DMS114 treated with DMSO at 0.1 percent for 48 hours (cell line): ENCODE data around the gene POLD4.

ENCODE experiments used
- DNase-seq: peaks from one replicate; lab custom pipeline; 2025; ENCODE audit not compliant: unreplicated experiment; lab: John Stamatoyannopoulos, UW

POLD4 gene

GRCh38 chr11:67317888-67318555 lies 35.3 kb downstream of the POLD4 start:
- no peak for DNase-seq

GRCh38 chr11:67317205-67317887 lies 36.0 kb downstream of the POLD4 start:
- peak; percentile 97 for DNase-seq

DNA sequence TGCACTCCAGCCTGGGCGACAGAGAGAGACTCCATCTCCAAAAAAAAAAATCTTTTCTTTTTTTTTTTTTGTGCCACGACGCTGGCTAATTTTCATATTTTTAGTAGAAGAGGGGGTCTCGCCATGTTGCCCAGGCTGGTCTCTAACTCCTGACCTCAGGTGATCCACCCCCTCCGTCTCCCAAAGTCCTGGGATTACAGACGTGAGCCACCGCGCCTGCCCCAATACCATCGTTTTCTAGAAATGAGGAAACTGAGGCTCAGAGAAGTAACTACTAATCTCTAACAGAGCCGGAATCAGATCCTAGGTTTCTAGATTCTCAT lies 36.5 kb downstream of the POLD4 start:
- no peak for DNase-seq

DNA sequence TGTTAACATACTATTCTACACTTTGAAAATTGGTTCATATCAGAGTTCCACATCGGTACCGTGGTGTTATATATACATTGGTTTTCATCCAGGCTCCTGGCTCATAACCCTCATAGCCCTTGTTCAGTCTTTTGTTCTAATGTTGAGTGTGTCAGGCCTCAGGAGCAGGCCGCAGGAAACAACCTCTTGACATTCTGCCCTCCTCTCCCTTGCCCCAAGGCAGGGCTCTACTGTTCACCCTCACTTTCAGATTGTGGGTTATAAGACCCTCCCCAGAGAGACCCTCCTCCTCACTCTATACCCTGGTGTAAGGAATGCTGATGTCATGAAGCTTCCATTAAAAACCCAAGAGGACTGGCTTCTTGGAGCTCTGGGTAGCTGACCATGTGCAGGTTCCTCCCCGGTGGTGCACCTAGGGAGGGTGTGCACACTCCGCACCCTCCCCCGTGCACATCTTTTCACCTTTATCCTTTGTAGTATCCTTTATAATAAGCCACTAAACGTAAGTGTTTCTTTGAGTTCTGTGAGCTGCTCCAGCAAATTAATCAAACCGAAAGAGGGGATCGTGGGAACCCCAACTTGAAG lies 37.9 kb downstream of the POLD4 start:
- no peak for DNase-seq

DNA sequence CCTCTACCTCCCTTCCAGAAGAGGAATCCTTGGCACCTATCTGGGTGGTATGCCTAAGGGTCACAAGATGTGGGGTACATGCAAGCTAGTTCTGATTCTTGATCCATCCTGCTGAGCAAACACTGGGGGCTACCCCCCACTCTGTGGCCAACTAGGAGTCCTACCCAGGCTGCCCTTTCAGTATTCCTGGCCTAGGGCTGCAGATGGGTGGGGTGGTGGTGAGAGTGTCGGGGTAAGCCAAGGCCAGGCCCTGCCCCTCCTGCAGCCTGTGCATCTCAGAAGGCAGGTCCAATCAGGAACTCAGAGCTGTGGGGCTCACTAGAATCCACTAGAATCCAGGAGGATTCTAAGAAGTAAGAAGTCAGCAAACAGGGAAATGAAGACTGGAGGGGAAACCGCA lies 39.1 kb downstream of the POLD4 start:
- no peak for DNase-seq

GRCh38 chr11:67313125-67313890 lies 40.0 kb downstream of the POLD4 start:
- no peak for DNase-seq

DNA sequence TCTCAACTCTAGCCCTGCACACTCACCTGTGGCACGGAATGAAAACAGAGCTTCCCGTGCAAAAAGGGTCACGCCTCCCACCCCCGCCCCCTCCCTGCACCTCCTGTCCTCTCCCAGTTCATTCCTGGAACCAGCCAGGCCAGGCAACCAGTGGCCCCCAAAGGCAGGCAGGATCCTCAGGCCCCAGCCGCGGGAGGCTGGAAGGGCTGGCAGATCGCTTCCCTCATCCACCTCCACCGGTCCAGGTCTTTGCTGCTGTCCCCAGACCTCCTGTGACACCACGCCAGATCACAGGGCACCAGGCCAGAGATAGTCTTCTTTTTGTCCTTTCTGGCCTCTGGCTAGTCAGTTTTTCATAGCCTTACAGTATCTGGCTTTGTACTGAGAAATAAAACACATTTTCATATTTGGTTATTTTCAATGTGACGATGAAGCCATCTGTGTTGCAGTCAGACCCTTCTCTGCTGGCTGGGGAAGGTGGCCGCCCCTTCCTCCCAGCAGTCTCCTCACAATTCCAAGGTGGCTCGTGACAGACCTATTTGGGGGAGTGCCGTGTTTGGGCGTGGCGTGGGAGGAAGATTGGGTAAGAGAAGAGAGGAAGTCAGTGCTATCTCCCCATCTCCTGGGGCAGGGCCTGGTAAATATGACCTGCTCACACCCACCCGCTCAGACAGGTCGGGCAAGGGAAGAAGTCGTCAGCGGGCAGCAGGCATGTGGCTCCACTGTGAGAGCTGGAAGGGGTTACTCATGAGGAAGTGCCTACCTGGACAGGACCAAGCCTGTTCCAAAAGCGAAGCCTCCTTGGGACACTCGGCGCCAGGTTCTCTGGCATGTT lies 40.9 kb downstream of the POLD4 start:
- DNase-seq, result no peak

DNA sequence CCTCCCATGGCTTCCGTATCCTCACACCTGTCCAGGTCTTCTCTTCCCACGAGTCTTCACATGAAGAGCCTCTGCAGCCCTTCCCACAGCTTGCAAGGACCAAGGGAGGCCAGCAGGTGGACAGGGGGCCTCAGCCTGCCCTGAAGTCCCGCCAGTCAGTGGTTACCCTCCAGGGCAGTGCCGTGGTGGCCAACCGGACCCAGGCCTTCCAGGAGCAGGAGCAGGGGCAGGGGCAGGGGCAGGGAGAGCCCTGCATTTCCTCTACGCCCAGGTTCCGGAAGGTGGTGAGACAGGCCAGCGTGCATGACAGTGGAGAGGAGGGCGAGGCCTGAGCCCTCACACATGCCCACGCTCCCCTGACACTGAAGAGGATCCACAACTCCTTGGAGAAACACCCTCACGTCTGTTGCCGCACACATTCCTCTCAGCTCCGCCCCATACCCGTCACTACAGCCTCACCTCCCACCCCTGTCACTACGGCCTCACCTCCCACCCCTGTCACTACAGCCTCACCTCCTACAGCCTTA lies 41.7 kb downstream of the POLD4 start:
- no peak for DNase-seq

- no peak for DNase-seq
These were observed 42.2 kb downstream of the POLD4 start for GRCh38 chr11:67311051-67311555.

GRCh38 chr11:67310246-67311050 lies 42.9 kb downstream of the POLD4 start:
- DNase-seq, result no peak

DNA sequence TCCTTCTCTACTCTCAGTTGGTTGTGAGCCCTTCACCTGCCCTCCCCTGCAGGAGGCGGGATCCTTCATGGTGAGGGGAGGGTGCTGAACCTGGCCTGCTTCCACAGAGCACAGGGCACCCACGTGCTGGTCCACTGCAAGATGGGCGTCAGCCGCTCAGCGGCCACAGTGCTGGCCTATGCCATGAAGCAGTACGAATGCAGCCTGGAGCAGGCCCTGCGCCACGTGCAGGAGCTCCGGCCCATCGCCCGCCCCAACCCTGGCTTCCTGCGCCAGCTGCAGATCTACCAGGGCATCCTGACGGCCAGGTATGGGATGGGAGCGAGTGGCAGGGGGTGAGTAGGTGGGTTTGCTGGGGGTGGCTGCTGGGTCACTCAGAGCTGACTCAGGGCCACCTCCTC lies 43.7 kb downstream of the POLD4 start:
- no peak for DNase-seq

GRCh38 chr11:67309166-67309565 lies 44.2 kb downstream of the POLD4 start:
- DNase-seq, result no peak

GRCh38 chr11:67308031-67308866 lies 45.1 kb downstream of the POLD4 start:
- no peak for DNase-seq

DNA sequence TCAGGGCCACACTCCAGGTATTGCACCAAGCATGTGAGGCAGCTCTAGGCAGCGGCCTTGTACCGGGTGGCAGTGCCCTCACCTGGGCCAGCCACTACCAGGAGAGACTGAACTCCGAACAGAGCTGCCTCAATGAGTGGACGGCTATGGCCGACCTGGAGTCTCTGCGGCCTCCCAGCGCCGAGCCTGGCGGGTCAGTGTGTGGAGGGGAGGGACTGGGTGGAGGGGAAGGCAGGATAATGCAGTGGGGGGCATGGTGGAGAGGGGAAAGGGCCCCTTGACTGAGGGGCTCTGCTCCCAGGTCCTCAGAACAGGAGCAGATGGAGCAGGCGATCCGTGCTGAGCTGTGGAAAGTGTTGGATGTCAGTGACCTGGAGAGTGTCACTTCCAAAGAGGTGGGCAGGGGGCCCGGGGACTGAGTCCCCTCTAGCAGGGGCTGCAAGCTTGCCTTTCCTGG lies 45.8 kb downstream of the POLD4 start:
- DNase-seq, result no peak

GRCh38 chr11:67306769-67307544 lies 46.4 kb downstream of the POLD4 start:
- DNase-seq, result no peak

DNA sequence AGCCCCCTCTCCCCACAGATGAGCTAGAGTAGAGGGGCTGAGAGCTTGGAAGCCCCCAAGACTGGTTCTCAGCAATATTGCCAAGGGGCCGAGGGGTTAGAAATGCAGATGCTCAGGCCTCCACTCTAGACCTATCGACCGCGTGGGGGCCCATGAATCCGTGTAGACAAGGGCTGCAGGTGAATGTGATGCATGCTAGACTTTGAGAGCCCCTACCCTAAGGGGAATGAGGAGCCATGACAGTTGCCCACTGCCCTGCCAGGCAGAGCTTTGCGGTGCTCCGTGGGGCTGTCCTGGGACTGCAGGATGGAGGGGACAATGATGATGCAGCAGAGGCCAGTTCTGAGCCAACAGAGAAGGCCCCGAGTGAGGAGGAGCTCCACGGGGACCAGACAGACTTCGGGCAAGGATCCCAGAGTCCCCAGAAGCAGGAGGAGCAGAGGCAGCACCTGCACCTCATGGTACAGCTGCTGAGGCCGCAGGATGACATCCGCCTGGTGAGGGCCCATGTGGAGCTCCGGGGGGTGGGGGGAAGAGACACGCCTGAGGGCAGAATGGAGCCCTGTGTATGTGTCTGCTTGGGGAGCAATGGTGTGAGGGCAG lies 48.7 kb downstream of the POLD4 start:
- DNase-seq, result no peak

GRCh38 chr11:67303835-67304411 lies 49.4 kb downstream of the POLD4 start:
- no peak for DNase-seq
